ENCODE results near the gene OR6C76.
"Not testable (repeated sequence)": the region's sequence is repeated elsewhere in the genome, so short reads cannot be mapped to it uniquely, and the experiment has no call there.

GRCh38 chr12:55414396-55414823 is 11.6 kb upstream of the OR6C76 start:
- TF ChIP-seq, protein P1, sequence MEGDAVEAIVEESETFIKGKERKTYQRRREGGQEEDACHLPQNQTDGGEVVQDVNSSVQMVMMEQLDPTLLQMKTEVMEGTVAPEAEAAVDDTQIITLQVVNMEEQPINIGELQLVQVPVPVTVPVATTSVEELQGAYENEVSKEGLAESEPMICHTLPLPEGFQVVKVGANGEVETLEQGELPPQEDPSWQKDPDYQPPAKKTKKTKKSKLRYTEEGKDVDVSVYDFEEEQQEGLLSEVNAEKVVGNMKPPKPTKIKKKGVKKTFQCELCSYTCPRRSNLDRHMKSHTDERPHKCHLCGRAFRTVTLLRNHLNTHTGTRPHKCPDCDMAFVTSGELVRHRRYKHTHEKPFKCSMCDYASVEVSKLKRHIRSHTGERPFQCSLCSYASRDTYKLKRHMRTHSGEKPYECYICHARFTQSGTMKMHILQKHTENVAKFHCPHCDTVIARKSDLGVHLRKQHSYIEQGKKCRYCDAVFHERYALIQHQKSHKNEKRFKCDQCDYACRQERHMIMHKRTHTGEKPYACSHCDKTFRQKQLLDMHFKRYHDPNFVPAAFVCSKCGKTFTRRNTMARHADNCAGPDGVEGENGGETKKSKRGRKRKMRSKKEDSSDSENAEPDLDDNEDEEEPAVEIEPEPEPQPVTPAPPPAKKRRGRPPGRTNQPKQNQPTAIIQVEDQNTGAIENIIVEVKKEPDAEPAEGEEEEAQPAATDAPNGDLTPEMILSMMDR (IDR thresholded peaks at IDR 0.05; ENCODE audit: poor library complexity): not testable (repeated sequence)
- TF ChIP-seq EZH2 (IDR thresholded peaks at IDR 0.05; ENCODE audit: borderline replicate concordance); EZH2phosphoT487 (IDR thresholded peaks at IDR 0.05; ENCODE audit: low read depth, severe bottlenecking, unreplicated experiment): not testable (repeated sequence)
